ENCODE results near the gene UBA1. TPM values are rescaled to one million over a fixed set of nuclear protein-coding genes. Genes with fewer than 3 reads are reported as not detected.
"Not testable (repeated sequence)": the region's sequence is repeated elsewhere in the genome, so short reads cannot be mapped to it uniquely, and the experiment has no call there.

UBA1 gene
- polyA plus RNA-seq, 1 donor: 152 TPM

DNA sequence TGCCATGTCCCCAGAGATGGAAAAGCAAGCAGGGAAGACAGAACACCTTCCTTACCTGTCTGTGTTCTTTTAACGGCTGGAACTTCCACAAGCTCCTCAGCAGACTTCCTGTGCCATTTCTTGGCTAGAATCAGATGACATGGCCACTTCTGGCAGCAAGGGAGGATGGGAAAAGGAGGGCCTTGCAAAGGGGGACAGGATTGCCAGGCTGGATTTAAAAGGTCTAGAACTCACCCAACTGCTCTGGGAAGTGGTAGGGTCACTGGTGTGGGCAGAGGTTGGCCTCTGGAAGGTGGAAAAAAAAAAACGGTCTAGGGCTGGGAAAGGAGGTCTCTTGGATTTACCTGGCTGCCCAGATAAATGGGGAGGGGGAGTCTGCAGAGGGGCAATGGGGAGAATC, 37.5 kb downstream of the UBA1 start:
- DNase-seq: no peak

DNA sequence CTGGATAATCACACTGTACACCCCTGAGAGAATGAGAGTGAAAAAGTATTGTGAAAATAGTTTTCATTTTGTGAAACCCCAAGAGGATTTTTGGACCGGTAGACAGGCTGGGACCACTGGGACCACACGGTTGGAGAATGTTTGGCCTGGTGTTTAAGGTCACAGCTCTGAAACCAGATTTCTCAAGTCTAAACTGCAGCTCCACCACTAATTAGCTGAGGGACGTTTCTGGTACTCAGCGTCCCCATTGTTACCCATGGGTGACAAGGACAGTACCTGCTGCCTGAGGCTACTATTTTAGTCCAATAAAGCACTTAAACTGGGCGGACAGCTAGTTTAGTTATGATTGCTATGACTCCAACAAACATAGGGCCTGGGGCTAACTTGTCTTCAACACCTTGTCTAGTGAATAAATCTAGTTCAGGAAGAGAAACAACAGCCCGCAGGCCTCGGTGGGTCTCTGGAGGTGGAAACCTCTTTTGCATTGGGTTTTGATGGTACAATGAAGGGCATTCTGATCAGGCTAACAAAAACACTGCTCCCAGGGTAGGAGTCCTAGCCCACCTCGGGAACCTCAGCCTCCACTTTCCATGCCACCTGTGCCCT, 38.7 kb downstream of the UBA1 start:
- DNase-seq: no peak

- DNase-seq: peak; percentile 67
Observed at GRCh38 chrX:47232803-47233332, 39.2 kb downstream of the UBA1 start, which contains the start of gene USP11. USP11 (plus strand) TSS chrX:47233009; CDS start chrX:47233044, 35 bp downstream.

DNA sequence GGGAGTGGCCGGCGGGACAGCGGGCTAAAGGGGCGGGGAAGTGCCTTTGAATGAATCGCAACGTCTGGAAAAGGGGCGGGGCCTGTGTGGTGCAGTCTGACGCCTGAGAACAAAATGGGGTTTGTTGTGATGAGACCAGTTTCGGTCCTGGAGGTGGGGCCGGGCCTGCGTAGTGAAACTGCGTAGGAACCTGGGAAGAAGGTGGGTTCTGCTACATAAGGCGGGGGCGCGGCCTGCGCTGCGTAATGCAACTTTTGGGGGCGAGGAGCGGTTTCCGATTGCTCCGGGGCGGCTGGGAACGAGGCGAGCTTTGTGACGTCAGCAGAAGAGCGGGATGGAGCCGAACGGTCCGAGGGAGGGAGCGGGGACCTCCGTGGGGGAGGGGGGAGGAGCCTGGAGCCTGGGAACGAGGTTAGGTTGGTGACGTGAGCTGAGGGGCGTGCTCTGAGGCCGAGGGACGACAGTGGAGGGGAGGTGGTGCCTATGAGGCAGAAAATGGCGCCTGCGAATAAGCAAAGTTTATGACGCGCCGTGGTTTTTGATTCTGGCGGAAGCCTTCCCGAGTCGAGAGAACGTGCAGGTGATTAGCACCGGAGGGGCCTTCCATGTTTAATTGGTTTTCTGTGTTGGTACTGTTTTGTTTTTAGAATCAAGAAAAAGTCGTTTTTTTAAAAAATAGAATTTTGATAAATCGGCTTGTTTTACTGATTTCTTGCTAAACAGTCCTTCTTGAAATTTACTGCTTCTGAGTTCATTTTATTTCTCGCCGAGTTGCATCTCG, 39.9 kb downstream of the UBA1 start:
- peak; percentile 92 for DNase-seq

DNA sequence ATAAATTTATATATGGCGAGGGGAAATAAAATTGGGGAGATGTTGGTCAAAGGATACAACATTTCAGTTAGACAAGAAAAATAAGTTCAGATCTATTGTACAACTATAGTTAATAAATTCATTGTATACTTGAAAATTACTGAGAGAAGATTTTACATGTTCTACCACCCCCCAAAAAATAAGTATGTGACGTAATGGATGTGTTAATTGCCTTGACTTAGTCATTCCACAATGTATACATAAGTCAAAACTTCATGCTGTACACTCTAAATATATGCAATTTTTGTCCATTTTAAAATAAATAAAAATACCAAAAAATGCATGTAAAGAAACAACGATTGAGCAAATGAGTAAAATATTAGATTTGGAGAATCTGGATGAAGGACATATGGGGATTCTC, 41.0 kb downstream of the UBA1 start:
- no peak for DNase-seq

DNA sequence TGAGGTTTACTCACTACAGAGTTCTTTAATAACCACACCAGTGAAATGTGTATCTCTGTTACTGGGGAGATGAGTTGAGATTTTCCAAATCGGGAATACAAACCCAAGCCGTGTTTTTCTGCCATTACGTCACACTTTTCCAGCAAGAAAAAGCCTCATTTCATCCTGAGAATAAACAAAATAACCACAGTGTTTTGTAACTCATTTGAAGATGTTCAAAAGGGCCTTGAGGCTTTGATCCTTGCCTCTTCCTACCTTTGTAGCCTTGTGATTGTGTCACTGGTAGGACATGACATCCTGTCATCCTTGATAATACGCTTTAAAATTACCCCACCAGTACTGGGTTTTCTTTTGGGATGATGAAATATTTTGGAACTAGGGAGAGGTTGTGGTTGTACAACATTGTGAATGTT, 42.1 kb downstream of the UBA1 start:
- no peak for DNase-seq

DNA sequence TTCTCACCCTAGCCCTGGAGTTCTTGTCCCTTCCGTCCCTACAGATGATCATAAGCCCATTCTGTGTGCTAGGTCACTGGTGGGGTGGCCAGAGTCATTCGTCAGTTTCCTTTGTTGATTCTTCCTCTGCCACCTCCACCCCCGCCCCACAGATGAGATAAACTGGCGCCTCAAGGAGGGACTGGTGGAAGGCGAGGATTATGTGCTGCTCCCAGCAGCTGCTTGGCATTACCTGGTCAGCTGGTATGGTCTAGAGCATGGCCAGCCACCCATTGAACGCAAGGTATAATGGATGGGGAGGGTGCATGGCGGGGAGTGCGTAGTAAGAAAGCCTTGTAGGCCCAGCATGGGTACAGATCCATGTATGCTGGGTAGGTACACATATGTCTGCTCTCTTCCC, 45.6 kb downstream of the UBA1 start:
- DNase-seq: no peak

GRCh38 chrX:47239898-47240545, 46.4 kb downstream of the UBA1 start:
- DNase-seq: no peak

DNA sequence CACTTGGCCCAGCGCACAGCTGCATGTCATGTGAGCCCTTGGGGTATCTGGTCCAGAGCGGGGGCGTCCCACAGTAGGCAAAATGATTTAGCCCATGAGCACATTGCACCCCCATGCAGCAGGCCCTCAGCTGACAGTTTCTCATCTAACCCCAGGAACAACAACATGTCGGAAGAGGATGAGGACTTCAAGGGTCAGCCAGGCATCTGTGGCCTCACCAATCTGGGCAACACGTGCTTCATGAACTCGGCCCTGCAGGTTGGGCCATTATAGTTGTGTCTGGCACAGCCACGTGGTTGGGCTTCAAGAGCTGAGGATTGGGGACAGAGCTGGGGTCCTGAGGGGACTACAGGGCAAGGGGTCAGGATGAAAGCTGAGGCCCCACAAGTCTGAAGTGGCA, 47.0 kb downstream of the UBA1 start:
- DNase-seq: no peak

DNA sequence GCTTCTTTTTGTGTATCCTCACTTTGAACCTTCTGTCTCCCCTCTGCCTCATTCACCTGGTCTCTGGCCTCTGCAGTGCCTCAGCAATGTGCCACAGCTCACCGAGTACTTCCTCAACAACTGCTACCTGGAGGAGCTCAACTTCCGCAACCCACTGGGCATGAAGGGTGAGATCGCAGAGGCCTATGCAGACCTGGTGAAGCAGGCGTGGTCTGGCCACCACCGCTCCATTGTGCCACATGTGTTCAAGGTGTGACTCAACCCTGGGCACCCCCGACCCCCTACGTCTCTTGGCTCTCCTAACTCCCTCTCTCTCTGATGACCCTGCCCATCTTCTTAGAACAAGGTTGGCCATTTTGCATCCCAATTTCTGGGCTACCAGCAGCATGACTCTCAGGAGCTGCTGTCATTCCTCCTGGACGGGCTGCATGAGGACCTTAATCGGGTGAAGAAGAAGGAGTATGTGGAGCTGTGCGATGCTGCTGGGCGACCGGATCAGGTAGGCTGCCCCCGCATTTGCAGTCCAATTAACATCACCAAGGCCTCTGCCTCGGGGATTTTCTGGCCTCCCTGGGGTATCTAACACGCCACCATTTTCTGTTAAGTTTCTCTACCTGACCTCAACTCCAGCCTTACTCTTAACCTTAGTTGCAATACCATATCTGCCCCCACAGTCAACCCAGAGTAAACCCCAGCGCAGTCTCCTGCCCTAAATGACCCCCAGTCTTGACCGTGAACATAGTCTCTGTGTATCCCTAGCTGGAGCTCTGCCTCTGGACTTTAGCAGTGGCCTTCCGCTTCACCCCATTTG, 47.8 kb downstream of the UBA1 start:
- DNase-seq: no peak

DNA sequence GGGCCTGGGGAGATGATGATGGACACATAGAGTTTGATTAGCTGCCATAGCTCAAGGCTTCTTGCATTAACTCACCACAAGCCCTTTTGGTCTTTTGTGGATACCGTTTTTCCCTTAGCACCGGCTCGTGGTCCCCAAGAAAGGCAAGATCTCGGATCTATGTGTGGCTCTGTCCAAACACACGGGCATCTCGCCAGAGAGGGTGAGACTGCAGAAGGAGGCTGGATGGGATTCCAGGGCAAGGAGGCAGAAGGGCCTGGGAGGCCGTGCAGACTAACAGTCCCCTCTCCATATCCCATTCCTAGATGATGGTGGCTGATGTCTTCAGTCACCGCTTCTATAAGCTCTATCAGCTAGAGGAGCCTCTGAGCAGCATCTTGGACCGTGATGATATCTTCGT, 48.7 kb downstream of the UBA1 start:
- no peak for DNase-seq

DNA sequence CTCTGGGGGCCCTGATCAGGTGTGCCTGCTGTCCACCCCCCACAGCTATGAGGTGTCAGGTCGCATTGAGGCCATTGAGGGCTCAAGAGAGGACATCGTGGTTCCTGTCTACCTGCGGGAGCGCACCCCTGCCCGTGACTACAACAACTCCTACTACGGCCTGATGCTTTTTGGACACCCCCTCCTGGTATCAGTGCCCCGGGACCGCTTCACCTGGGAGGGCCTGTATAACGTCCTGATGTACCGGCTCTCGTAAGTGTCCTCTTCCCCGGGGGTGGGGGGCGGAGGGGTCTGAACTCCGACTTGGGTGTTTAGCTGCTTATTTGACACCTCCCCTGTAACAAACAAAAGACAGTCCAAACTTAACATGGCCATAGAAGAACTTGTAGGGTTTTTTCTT, 49.7 kb downstream of the UBA1 start:
- no peak for DNase-seq

- no peak for DNase-seq
Observed at GRCh38 chrX:47244676-47245075, 51.0 kb downstream of the UBA1 start.

GRCh38 chrX:47245156-47245555, 51.5 kb downstream of the UBA1 start:
- DNase-seq: no peak

DNA sequence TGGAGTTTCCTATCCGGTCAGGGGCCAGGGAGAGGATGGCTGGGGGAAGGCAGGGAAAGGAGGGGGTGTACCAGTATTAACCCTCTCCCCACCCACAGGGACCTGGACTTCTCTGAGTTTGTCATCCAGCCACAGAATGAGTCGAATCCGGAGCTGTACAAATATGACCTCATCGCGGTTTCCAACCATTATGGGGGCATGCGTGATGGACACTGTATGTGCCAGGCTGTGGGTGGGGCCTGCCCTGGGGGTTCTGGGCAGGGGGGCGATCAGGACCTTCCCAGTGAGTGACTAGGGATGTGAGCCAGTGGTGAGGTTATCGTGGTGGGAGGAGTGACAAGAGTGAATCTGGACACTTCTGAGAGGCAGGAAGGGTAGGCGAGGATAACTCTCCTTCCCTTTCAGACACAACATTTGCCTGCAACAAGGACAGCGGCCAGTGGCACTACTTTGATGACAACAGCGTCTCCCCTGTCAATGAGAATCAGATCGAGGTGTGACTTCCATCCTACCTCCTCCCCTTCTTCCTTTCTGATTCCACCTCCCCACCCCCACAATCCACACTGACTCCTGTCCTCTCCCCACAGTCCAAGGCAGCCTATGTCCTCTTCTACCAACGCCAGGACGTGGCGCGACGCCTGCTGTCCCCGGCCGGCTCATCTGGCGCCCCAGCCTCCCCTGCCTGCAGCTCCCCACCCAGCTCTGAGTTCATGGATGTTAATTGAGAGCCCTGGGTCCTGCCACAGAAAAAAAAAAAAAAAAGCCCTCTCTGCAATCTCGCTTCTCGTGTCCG, 53.8 kb downstream of the UBA1 start:
- DNase-seq: no peak

GRCh38 chrX:47247999-47248320, 54.3 kb downstream of the UBA1 start:
- DNase-seq: no peak

DNA sequence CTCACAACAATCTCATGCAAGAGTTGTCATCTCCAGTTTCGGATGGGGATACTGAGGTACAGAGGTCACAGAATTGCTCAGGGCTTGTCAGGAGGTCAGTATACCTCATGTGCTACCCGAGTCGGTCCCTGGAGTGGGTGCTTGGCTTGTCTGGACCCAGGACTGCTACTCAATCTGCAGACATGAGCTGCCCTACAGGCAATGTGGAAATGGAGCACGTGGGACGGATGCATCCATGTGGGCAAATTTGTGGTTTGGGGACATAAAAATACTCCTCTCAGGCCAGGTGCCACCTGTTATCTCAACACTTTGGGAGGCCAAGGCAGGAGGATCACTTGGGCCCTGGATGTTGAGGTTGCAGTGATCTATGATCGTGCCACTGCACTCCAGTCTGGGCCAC, 54.9 kb downstream of the UBA1 start:
- no peak for DNase-seq

GRCh38 chrX:47250017-47250347, 56.4 kb downstream of the UBA1 start:
- no peak for DNase-seq

DNA sequence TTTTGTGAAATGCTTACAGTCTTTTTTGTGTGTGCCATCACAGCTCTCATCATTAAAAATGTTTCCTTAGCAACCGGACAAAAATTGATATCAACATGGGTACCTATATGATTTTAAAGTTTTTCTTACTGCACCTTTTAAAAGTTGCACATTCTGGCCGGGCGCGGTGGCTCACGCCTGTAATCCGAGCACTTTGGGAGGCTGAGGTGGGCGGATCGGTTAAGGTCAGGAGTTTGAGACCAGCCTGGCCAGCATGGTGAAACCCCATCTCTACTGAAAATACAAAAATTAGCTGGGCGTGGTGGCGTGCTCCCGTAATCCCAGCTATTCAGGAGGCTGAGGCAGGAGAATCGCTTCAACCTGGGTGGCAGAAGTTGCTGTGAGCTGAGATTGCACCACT, 64.0 kb downstream of the UBA1 start:
- DNase-seq: not testable (repeated sequence)

Data from hindlimb muscle (tissue), 1 donor.